ENCODE measurements around the gene ADARB1. TPM values are rescaled to one million over a fixed set of nuclear protein-coding genes. Genes with fewer than 3 reads are reported as not detected.

The ADARB1 gene
- total RNA-seq, 1 experiment from 2014 or later, result 14.6 TPM

- Mint-ChIP-seq H3K36me3 (no peaks in the 10 kb centered on the region), H3K9me3 (no peaks in the 10 kb centered on the region), H3K27me3 (ENCODE audit: low read depth) (no peaks in the 10 kb centered on the region), H3K4me3 (no peak overlapping the region), H3K27ac (no peak overlapping the region), H3K4me1 (no peaks in the 10 kb centered on the region)
- POLR2A ChIA-PET, result no interaction called here
- DNase-seq (ENCODE audit: low spot score), result no peak
- no peak for TF ChIP-seq ELF4 (CRISPR knock-in tag; IDR thresholded peaks at IDR 0.05; ENCODE audit: low read depth)
- no peak for TF ChIP-seq ZNF425 (CRISPR knock-in tag; conservative IDR thresholded peaks at IDR 0.05)
- no peak for TF ChIP-seq NFYB (CRISPR knock-in tag; conservative IDR thresholded peaks at IDR 0.05; ENCODE audit: low read depth)
- TF ChIP-seq NFATC4 (CRISPR knock-in tag; IDR thresholded peaks at IDR 0.05), result no peak
- TF ChIP-seq ATF1 (CRISPR knock-in tag; IDR thresholded peaks at IDR 0.05), result no peak
- CTCF ChIA-PET, result interaction anchor here (0.7 to 2.9 kb wide), 5 partner anchors 28 to 271 kb away, joined by 3 to 13 read pairs (median 4); no protein-coding TSS in a partner anchor
- no peak for ATAC-seq
These were observed 94.1 kb downstream of the ADARB1 start for GRCh38 chr21:45168522-45168921.

- peak; percentile 41; the same call in 1 of the 2 replicates for TF ChIP-seq ZNF423 (CRISPR knock-in tag; IDR thresholded peaks at IDR 0.05)
- no peak for TF ChIP-seq ZBTB43 (CRISPR knock-in tag; IDR thresholded peaks at IDR 0.05)
- CTCF ChIA-PET, result interaction anchor here (0.7 to 2.9 kb wide), 4 partner anchors 29 to 271 kb away, joined by 3 to 13 read pairs (median 8); no protein-coding TSS in a partner anchor
- no peaks in the 10 kb centered on the region for H3K9me3 Mint-ChIP-seq
- no peak for DNase-seq (ENCODE audit: low spot score)
- POLR2A ChIA-PET, result no interaction called here
- no peaks in the 10 kb centered on the region for H3K4me1 Mint-ChIP-seq
- H3K4me3 Mint-ChIP-seq, result no peak overlapping the region
- no peaks in the 10 kb centered on the region for H3K27me3 Mint-ChIP-seq (ENCODE audit: low read depth)
- ATAC-seq, result no peak
- H3K27ac Mint-ChIP-seq, result no peak overlapping the region
- H3K36me3 Mint-ChIP-seq, result no peaks in the 10 kb centered on the region
These were observed 94.6 kb downstream of the ADARB1 start for GRCh38 chr21:45169001-45169400.

- POLR2A ChIA-PET, result no interaction called here
- Mint-ChIP-seq H3K36me3 (no peaks in the 10 kb centered on the region), H3K4me1 (no peaks in the 10 kb centered on the region), H3K4me3 (no peak overlapping the region), H3K27me3 (ENCODE audit: low read depth) (no peaks in the 10 kb centered on the region), H3K27ac (no peak overlapping the region), H3K9me3 (no peaks in the 10 kb centered on the region)
- no peak for TF ChIP-seq NR2C2 (CRISPR knock-in tag; IDR thresholded peaks at IDR 0.05)
- no peak for TF ChIP-seq FOXK1 (CRISPR knock-in tag; IDR thresholded peaks at IDR 0.05)
- no peak for TF ChIP-seq ETV6 (CRISPR knock-in tag; IDR thresholded peaks at IDR 0.05)
- TF ChIP-seq ZNF416 (CRISPR knock-in tag; IDR thresholded peaks at IDR 0.05), result no peak
- no peak for TF ChIP-seq TEAD4 (CRISPR knock-in tag; IDR thresholded peaks at IDR 0.05)
- TF ChIP-seq ESRRA (CRISPR knock-in tag; IDR thresholded peaks at IDR 0.05; ENCODE audit: borderline replicate concordance), result no peak
- TF ChIP-seq, protein P1, sequence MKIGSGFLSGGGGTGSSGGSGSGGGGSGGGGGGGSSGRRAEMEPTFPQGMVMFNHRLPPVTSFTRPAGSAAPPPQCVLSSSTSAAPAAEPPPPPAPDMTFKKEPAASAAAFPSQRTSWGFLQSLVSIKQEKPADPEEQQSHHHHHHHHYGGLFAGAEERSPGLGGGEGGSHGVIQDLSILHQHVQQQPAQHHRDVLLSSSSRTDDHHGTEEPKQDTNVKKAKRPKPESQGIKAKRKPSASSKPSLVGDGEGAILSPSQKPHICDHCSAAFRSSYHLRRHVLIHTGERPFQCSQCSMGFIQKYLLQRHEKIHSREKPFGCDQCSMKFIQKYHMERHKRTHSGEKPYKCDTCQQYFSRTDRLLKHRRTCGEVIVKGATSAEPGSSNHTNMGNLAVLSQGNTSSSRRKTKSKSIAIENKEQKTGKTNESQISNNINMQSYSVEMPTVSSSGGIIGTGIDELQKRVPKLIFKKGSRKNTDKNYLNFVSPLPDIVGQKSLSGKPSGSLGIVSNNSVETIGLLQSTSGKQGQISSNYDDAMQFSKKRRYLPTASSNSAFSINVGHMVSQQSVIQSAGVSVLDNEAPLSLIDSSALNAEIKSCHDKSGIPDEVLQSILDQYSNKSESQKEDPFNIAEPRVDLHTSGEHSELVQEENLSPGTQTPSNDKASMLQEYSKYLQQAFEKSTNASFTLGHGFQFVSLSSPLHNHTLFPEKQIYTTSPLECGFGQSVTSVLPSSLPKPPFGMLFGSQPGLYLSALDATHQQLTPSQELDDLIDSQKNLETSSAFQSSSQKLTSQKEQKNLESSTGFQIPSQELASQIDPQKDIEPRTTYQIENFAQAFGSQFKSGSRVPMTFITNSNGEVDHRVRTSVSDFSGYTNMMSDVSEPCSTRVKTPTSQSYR (CRISPR knock-in tag; IDR thresholded peaks at IDR 0.05), result no peak
- TF ChIP-seq, protein P2, sequence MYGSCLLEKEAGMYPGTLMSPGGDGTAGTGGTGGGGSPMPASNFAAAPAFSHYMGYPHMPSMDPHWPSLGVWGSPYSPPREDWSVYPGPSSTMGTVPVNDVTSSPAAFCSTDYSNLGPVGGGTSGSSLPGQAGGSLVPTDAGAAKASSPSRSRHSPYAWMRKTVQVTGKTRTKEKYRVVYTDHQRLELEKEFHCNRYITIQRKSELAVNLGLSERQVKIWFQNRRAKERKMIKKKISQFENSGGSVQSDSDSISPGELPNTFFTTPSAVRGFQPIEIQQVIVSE (CRISPR knock-in tag; IDR thresholded peaks at IDR 0.05; ENCODE audit: borderline replicate concordance), result no peak
- TF ChIP-seq ATF1 (CRISPR knock-in tag; IDR thresholded peaks at IDR 0.05), result no peak
- TF ChIP-seq NFATC4 (CRISPR knock-in tag; IDR thresholded peaks at IDR 0.05), result no peak
- no peak for TF ChIP-seq USF2 (CRISPR knock-in tag; IDR thresholded peaks at IDR 0.05)
- DNase-seq (ENCODE audit: low spot score) (no peak), ATAC-seq (no peak)
- CTCF ChIA-PET, result no interaction called here
These were observed 95.3 kb downstream of the ADARB1 start for GRCh38 chr21:45169682-45170081.

Data from WTC11 (cell line).